Lower leg skin (tissue), 3 donors: Measurements from ENCODE around the gene PCDHB6.

Experiments
- CTCF ChIP-seq, 3 donors: fragments of 450-650 bp; IDR thresholded peaks; one replicate each; pipeline ENCODE4 v1.5.1; 2016; ENCODE audit warnings: antibody characterized with exemption in 3 of 3, mild to moderate bottlenecking in 3 of 3, moderate library complexity in 2 of 3
- POLR2A ChIP-seq, 2 donors: fragments of 450-650 bp; IDR thresholded peaks; one replicate each; pipeline ENCODE4 v1.6.1; 2016 to 2017; ENCODE audit warnings: antibody characterized with exemption in 2 of 2, mild to moderate bottlenecking in 1 of 2, moderate library complexity in 1 of 2

- TF ChIP-seq CTCF (IDR thresholded peaks at IDR 0.05) (no peak), POLR2A (IDR thresholded peaks at IDR 0.05) (no peak)
Observed at GRCh38 chr5:141199359-141200235, 49.7 kb downstream of the PCDHB6 start, which contains the start of gene PCDHB11.
